Activated CD8-positive, alpha-beta memory T cell treated with anti-CD3 and anti-CD28 coated beads for 48 hours (primary cell): ENCODE measurements around the gene CALHM3.
"Not testable (repeated sequence)": the region's sequence is repeated elsewhere in the genome, so short reads cannot be mapped to it uniquely, and the experiment has no call there.

ENCODE experiments used
- DNase-seq, 3 experiments: peaks; one replicate each; pipeline ENCODE4 v3.0.0-alpha.2; 2020; ENCODE audit warnings: low read depth in 2 of 3, low spot score in 2 of 3

The CALHM3 gene

GRCh38 chr10:103479135-103479534, at the start of gene CALHM3:
TSS of gene CALHM3 (minus strand) at chr10:103479240. CDS start at chr10:103479032, 208 bp downstream.
- no peak for DNase-seq

- no peak for DNase-seq
Measured at GRCh38 chr10:103528549-103528948, 49.5 kb upstream of the CALHM3 start.

GRCh38 chr10:103527476-103527875, 48.4 kb upstream of the CALHM3 start:
- not testable (repeated sequence) for DNase-seq

- DNase-seq: no peak
Measured at GRCh38 chr10:103525901-103526300, 46.9 kb upstream of the CALHM3 start.

GRCh38 chr10:103523683-103524082, 44.6 kb upstream of the CALHM3 start:
- no peak for DNase-seq

- DNase-seq: not testable (repeated sequence)
Measured at GRCh38 chr10:103522006-103522405, 43.0 kb upstream of the CALHM3 start.

- DNase-seq: no peak
Measured at GRCh38 chr10:103519798-103520197, 40.8 kb upstream of the CALHM3 start.

GRCh38 chr10:103517234-103518085, 38.4 kb upstream of the CALHM3 start:
- DNase-seq: no peak

GRCh38 chr10:103514244-103514643, 35.2 kb upstream of the CALHM3 start:
- DNase-seq: no peak

GRCh38 chr10:103513380-103514060, 34.5 kb upstream of the CALHM3 start:
- DNase-seq: no peak

- no peak for DNase-seq
Measured at GRCh38 chr10:103512591-103513379, 33.7 kb upstream of the CALHM3 start.

GRCh38 chr10:103512166-103512565, 33.1 kb upstream of the CALHM3 start:
- DNase-seq: no peak

GRCh38 chr10:103510791-103511752, 32.0 kb upstream of the CALHM3 start:
- no peak for DNase-seq

- DNase-seq: no peak
Measured at GRCh38 chr10:103510046-103510685, 31.1 kb upstream of the CALHM3 start.

- DNase-seq: no peak
Measured at GRCh38 chr10:103507235-103508191, 28.5 kb upstream of the CALHM3 start.

GRCh38 chr10:103506061-103506460, 27.0 kb upstream of the CALHM3 start:
- no peak for DNase-seq

- no peak for DNase-seq
Measured at GRCh38 chr10:103504181-103504783, 25.2 kb upstream of the CALHM3 start.

GRCh38 chr10:103503777-103504176, 24.7 kb upstream of the CALHM3 start:
- not testable (repeated sequence) for DNase-seq
